ENCODE data around the gene CEP43. TPM values are rescaled to one million over a fixed set of nuclear protein-coding genes. Genes with fewer than 3 reads are reported as not detected.
A peak's percentile ranks its signal among the peaks of the same experiment; 100 is the strongest.

Gene CEP43
- total and polyA plus RNA-seq, 2 of the 8 experiments (the other 6 are each of a cell fraction or from before 2014, with no cell fraction given), result 12.0 to 31.2 TPM

DNA sequence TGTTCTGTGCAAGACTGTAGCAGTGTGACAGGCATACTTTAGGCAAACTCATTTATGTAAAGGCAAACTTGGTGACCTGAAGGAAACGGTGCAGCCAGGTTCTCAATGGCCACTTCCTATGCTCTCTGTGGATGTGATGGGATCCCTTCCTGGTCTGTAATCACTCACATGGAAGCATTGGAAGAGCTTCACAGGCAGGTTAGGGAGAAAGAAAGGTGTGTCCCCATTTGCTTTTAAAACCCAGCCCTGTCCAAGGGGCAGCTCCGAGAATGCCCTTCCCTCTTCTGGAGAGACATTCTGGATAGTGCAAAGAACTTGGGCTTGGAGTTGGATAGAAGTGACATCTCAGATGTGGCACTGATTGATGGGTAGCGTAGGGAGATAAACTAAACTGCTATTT lies 28.1 kb downstream of the CEP43 start:
- Histone ChIP-seq H3K4me2 (ENCODE audit: insufficient read depth in 1 of 2, low read depth in 2 of 2, low read length in 2 of 2) (0 out of 4 replicates have a peak overlapping the region, but pooled peaks of 1 of the 2 experiments have one; percentile 10), H3K14ac (ENCODE audit: insufficient read length) (no peak overlapping the region), H3K9me3 (ENCODE audit: insufficient read depth in 2 of 2, low read depth in 1 of 2, low read length in 1 of 2) (no peaks in the 10 kb centered on the region), H2AFZ (ENCODE audit: low read length) (no peak overlapping the region), H3K27ac (ENCODE audit: low read depth, low read length) (no peak overlapping the region), H2AK5ac (ENCODE audit: low read depth, low read length) (peak overlapping the region; percentile 79; the same call in 1 of the 2 replicates), H3K79me1 (ENCODE audit: low read depth, low read length) (no peaks in the 10 kb centered on the region), H4K5ac (ENCODE audit: insufficient read length, low read depth, low read length) (no peak overlapping the region), H2BK20ac (ENCODE audit: low read length) (no peak overlapping the region), H4K20me1 (replicated peaks in 1 of 2; ENCODE audit: control insufficient read depth in 1 of 2, insufficient read depth in 2 of 2, low read length in 2 of 2) (peaks cover 2 to 3% of the 10 kb centered on the region in 2 experiments), H3K27me3 (replicated peaks in 1 of 4; ENCODE audit: control insufficient read depth in 3 of 4, extremely low read depth in 1 of 4, insufficient read depth in 3 of 4, low read length in 3 of 4) (no peaks in the 10 kb centered on the region), H3K23me2 (ENCODE audit: low read depth, low read length) (no peaks in the 10 kb centered on the region), H4K91ac (replicated peaks; ENCODE audit: insufficient read length, low read length) (no peak overlapping the region), H2BK5ac (ENCODE audit: low read depth, low read length) (no peak overlapping the region), H2BK12ac (ENCODE audit: low read depth, low read length) (no peak overlapping the region), H3K4ac (replicated peaks; ENCODE audit: insufficient read length, low read depth, low read length) (no peak overlapping the region), H3K4me1 (replicated peaks in 1 of 4; ENCODE audit: control insufficient read depth in 3 of 4, insufficient read depth in 4 of 4, low read length in 3 of 4) (peaks cover 0 to 5% (median 4%) of the 10 kb centered on the region in 4 experiments; a peak in 2 of 7 replicates), H3K56ac (replicated peaks; ENCODE audit: insufficient read length, low read depth, low read length) (no peak overlapping the region), H3K23ac (ENCODE audit: insufficient read length) (no peak overlapping the region), H2BK15ac (ENCODE audit: low read length) (no peak overlapping the region), H4K8ac (ENCODE audit: extremely low read depth, insufficient read depth, low read length) (no peak overlapping the region), H3K4me3 (ENCODE audit: extremely low read depth in 1 of 4, insufficient read depth in 2 of 4, low read depth in 3 of 4, low read length in 4 of 4) (no peak overlapping the region), H3K18ac (ENCODE audit: extremely low read depth, low read length) (no peak overlapping the region), H3K9ac (replicated peaks in 1 of 4; ENCODE audit: extremely low read depth in 1 of 4, low read depth in 3 of 4, low read length in 3 of 4) (no peak overlapping the region), H3K79me2 (ENCODE audit: control insufficient read depth in 1 of 2, insufficient read depth in 2 of 2, low read length in 2 of 2) (no peaks in the 10 kb centered on the region), H2BK120ac (replicated peaks; ENCODE audit: low read depth, low read length) (no peak overlapping the region), H3K36me3 (ENCODE audit: control insufficient read depth in 2 of 4, insufficient read depth in 4 of 4, low read length in 3 of 4) (peaks cover 0 to 59% (median 41%) of the 10 kb centered on the region in 4 experiments; a peak in 7 of 8 replicates)
- no peak for FAIRE-seq
- DNase-seq (ENCODE audit: low read depth in 1 of 2, low spot score in 2 of 2), result no peak
- WGBS, 2 experiments (ENCODE audit: extremely low coverage in 1 of 2, insufficient coverage in 1 of 2, insufficient read length in 1 of 2, insufficient replicate concordance in 2 of 2, low coverage in 1 of 2, low lambda C conversion rate in 2 of 2, missing lambda C conversion rate in 1 of 2), result 90% methylated on average over 3 of the region's 3 CpGs; no CpG with 5 or more reads in 1 of the 2 experiments
- ChIA-PET POLR2A (ENCODE audit: partially characterized antibody) (interaction anchor here (1.1 to 1.2 kb wide), 2 partner anchors 16 to 17 kb away, joined by 3 read pairs; no protein-coding TSS in a partner anchor), CTCF (ENCODE audit: partially characterized antibody) (interaction anchor here (0.8 to 1.9 kb wide), 4 partner anchors 9 to 240 kb away, joined by 3 to 6 read pairs (median 3); no protein-coding TSS in a partner anchor)
- TF ChIP-seq CTBP2 (IDR thresholded peaks at IDR 0.05; ENCODE audit: borderline replicate concordance, insufficient read depth, insufficient read length, low read length) (no peak), NANOG (IDR thresholded peaks at IDR 0.05; ENCODE audit: insufficient read depth, low read depth, low read length, poor library complexity, severe bottlenecking) (no peak), TEAD4 (IDR thresholded peaks at IDR 0.05; ENCODE audit: low read depth, low read length) (no peak), EGR1 (IDR thresholded peaks at IDR 0.05; ENCODE audit: borderline replicate concordance, low read depth, low read length) (no peak), TBP (IDR thresholded peaks at IDR 0.05; ENCODE audit: low read depth, low read length) (no peak), HDAC2 (IDR thresholded peaks at IDR 0.05; ENCODE audit: borderline replicate concordance in 1 of 2, low read depth in 2 of 2, low read length in 2 of 2) (no peak), NRF1 (IDR thresholded peaks at IDR 0.05; ENCODE audit: low read depth, low read length) (no peak), KDM1A (IDR thresholded peaks at IDR 0.05; ENCODE audit: borderline replicate concordance, low read length) (no peak), TAF7 (optimal IDR thresholded peaks at IDR 0.05; ENCODE audit: borderline replicate concordance, low read depth, low read length) (no peak), CREB1 (IDR thresholded peaks at IDR 0.05) (no peak), BRCA1 (IDR thresholded peaks at IDR 0.05; ENCODE audit: low read depth, low read length) (no peak)
